Measurements from ENCODE around the gene TOP3B. TPM values are rescaled to one million over a fixed set of nuclear protein-coding genes. Genes with fewer than 3 reads are reported as not detected.

TOP3B gene
- total RNA-seq, 1 experiment from 2014 or later, result 42.4 TPM

DNA sequence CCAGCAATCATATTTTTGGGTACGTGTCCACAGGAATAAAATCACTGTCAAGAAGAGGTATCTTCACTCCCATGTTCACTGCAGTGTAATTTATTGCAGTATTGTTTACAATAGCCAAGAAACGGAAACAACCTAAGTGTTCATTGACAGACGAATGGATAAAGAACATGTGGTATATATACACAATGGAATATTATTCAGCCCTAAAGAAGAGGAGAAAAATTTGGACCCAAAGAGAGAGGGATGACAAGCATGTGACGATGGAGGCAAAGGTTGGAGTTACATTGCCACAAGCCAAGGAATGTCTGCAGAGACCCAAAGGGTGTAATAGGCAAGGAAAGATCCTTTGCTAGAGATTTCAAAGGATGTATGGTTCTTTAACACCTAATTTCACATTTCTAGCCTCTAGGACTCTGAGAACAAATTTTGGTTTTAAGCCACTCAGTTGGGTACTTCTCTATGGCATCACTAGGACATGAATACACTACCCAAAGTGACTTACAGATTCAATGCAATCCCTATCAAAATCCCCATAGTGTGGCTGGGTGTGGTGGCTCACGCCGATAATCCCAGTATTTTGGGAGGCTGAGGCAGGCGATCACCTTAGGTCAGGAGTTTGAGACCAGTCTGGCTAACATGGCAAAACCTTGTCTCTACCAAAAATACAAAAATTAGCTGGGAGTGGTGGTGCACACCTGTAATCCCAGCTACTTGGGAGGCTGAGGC is 31.1 kb upstream of the TOP3B start:
- DNase-seq, result no peak
- POLR2A ChIA-PET (ENCODE audit: unreplicated experiment), result no interaction called here
- no peak overlapping the region for H3K4me3 ChIP-seq (ENCODE audit: low read length)
- H3K9ac ChIP-seq (ENCODE audit: low read length), result no peak overlapping the region
- CTCF ChIA-PET, result no interaction called here
- no peaks in the 10 kb centered on the region for H3K79me2 ChIP-seq (ENCODE audit: low read length)
- H3K27ac ChIP-seq (ENCODE audit: low read length), result no peak overlapping the region
- peaks cover 3% of the 10 kb centered on the region; the same call in 1 of the 2 replicates for H3K27me3 ChIP-seq (ENCODE audit: low read length)
- BruUV-seq (replicated peaks), result no TSS peak
- H3K9me3 ChIP-seq (ENCODE audit: low read length), result no peaks in the 10 kb centered on the region
- H3K4me1 ChIP-seq (ENCODE audit: insufficient read depth, low read length), result no peaks in the 10 kb centered on the region
- no peak for ATAC-seq
- no peaks in the 10 kb centered on the region for H4K20me1 ChIP-seq (ENCODE audit: low read length)
- intact Hi-C loops (cut with micrococcal nuclease), result no loop called here
- no peaks in the 10 kb centered on the region for H3F3A ChIP-seq (ENCODE audit: low read length, unreplicated experiment)
- H3K4me2 ChIP-seq (ENCODE audit: low read length), result no peak overlapping the region
- no peaks in the 10 kb centered on the region for H3K36me3 ChIP-seq (ENCODE audit: low read depth, low read length)
- TF ChIP-seq EZH2 (IDR thresholded peaks at IDR 0.05; ENCODE audit: low read length, unreplicated experiment), result no peak
- TF ChIP-seq EZH2phosphoT487 (IDR thresholded peaks at IDR 0.05; ENCODE audit: borderline replicate concordance, low read length), result no peak
- TF ChIP-seq, protein P1, sequence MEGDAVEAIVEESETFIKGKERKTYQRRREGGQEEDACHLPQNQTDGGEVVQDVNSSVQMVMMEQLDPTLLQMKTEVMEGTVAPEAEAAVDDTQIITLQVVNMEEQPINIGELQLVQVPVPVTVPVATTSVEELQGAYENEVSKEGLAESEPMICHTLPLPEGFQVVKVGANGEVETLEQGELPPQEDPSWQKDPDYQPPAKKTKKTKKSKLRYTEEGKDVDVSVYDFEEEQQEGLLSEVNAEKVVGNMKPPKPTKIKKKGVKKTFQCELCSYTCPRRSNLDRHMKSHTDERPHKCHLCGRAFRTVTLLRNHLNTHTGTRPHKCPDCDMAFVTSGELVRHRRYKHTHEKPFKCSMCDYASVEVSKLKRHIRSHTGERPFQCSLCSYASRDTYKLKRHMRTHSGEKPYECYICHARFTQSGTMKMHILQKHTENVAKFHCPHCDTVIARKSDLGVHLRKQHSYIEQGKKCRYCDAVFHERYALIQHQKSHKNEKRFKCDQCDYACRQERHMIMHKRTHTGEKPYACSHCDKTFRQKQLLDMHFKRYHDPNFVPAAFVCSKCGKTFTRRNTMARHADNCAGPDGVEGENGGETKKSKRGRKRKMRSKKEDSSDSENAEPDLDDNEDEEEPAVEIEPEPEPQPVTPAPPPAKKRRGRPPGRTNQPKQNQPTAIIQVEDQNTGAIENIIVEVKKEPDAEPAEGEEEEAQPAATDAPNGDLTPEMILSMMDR (conservative IDR thresholded peaks at IDR 0.05; ENCODE audit: low read depth, low read length), result no peak
- H2AFZ ChIP-seq (ENCODE audit: low read length), result no peak overlapping the region
- H3K9me2 ChIP-seq (replicated peaks; ENCODE audit: low read length), result no peaks in the 10 kb centered on the region

DNA sequence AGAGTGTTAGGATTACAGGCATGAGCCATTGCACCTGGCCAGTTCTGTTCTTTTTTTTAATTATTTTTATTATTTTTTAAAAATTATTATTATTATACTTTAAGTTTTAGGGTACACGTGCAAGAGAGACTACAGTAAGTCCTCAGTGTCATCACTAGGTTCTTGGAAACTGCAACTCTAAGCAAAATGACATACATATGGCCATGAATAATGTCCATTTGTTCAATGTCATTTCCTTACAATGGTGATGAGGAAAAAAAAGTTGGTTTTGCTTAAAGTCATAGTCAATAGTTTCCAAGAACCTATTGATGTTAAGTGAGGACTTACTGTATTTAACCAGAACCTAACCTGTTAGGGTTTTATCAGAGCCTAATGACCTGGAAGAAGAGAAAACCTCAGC is 29.4 kb upstream of the TOP3B start:
- no peaks in the 10 kb centered on the region for H3K4me1 ChIP-seq (ENCODE audit: insufficient read depth, low read length)
- no peak for DNase-seq
- no peak overlapping the region for H3K4me2 ChIP-seq (ENCODE audit: low read length)
- intact Hi-C loops (cut with micrococcal nuclease), result no loop called here
- no peak overlapping the region for H3K4me3 ChIP-seq (ENCODE audit: low read length)
- H3K36me3 ChIP-seq (ENCODE audit: low read depth, low read length), result no peaks in the 10 kb centered on the region
- no peaks in the 10 kb centered on the region for H3F3A ChIP-seq (ENCODE audit: low read length, unreplicated experiment)
- H4K20me1 ChIP-seq (ENCODE audit: low read length), result no peaks in the 10 kb centered on the region
- BruUV-seq (replicated peaks), result no TSS peak
- TF ChIP-seq, protein P1 (conservative IDR thresholded peaks at IDR 0.05; ENCODE audit: low read depth, low read length), result no peak
- TF ChIP-seq EZH2phosphoT487 (IDR thresholded peaks at IDR 0.05; ENCODE audit: borderline replicate concordance, low read length) (no peak), EZH2 (IDR thresholded peaks at IDR 0.05; ENCODE audit: low read length, unreplicated experiment) (no peak)
- no peak overlapping the region for H2AFZ ChIP-seq (ENCODE audit: low read length)
- no peak overlapping the region for H3K27ac ChIP-seq (ENCODE audit: low read length)
- POLR2A ChIA-PET (ENCODE audit: unreplicated experiment), result no interaction called here
- no peaks in the 10 kb centered on the region for H3K9me3 ChIP-seq (ENCODE audit: low read length)
- CTCF ChIA-PET, result no interaction called here
- H3K79me2 ChIP-seq (ENCODE audit: low read length), result no peaks in the 10 kb centered on the region
- no peaks in the 10 kb centered on the region for H3K9me2 ChIP-seq (replicated peaks; ENCODE audit: low read length)
- ATAC-seq, result no peak
- no peak overlapping the region for H3K9ac ChIP-seq (ENCODE audit: low read length)
- peaks cover 3% of the 10 kb centered on the region; the same call in 1 of the 2 replicates for H3K27me3 ChIP-seq (ENCODE audit: low read length)

DNA sequence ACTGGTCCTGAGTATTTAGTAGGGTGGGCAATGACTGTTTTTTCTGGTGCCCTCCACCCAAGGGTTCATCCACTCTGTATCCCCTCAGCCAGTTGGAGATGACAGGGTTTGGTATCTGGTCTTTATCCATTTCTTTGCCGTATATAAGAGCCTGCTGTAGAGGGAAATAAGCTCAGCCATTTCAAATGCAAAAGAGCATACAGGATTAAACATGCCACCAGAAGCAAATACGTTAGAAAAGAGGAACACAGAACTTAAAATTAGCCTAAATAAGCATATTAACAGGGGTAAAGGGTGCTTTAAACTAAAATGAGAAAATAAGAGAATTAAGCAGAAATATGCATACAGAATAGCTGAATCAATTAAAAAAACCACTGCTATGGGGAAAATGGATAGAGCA is 27.8 kb upstream of the TOP3B start:
- H3K9me3 ChIP-seq (ENCODE audit: low read length), result no peaks in the 10 kb centered on the region
- H3K27me3 ChIP-seq (ENCODE audit: low read length), result no peaks in the 10 kb centered on the region
- intact Hi-C loops (cut with micrococcal nuclease), result no loop called here
- ChIA-PET POLR2A (ENCODE audit: unreplicated experiment) (no interaction called here), CTCF (no interaction called here)
- DNase-seq (no peak), ATAC-seq (no peak)
- H2AFZ ChIP-seq (ENCODE audit: low read length), result no peak overlapping the region
- no peak overlapping the region for H3K4me2 ChIP-seq (ENCODE audit: low read length)
- H3F3A ChIP-seq (ENCODE audit: low read length, unreplicated experiment), result no peaks in the 10 kb centered on the region
- no TSS peak for BruUV-seq (replicated peaks)
- H3K9me2 ChIP-seq (replicated peaks; ENCODE audit: low read length), result no peaks in the 10 kb centered on the region
- TF ChIP-seq EZH2phosphoT487 (IDR thresholded peaks at IDR 0.05; ENCODE audit: borderline replicate concordance, low read length) (no peak), EZH2 (IDR thresholded peaks at IDR 0.05; ENCODE audit: low read length, unreplicated experiment) (no peak)
- TF ChIP-seq, protein P1 (conservative IDR thresholded peaks at IDR 0.05; ENCODE audit: low read depth, low read length), result no peak
- no peak overlapping the region for H3K9ac ChIP-seq (ENCODE audit: low read length)
- H3K27ac ChIP-seq (ENCODE audit: low read length), result no peak overlapping the region
- H3K79me2 ChIP-seq (ENCODE audit: low read length), result no peaks in the 10 kb centered on the region
- H4K20me1 ChIP-seq (ENCODE audit: low read length), result no peaks in the 10 kb centered on the region
- no peaks in the 10 kb centered on the region for H3K36me3 ChIP-seq (ENCODE audit: low read depth, low read length)
- H3K4me3 ChIP-seq (ENCODE audit: low read length), result no peak overlapping the region
- H3K4me1 ChIP-seq (ENCODE audit: insufficient read depth, low read length), result no peaks in the 10 kb centered on the region

Measured in PC-3 (cell line).